Aorta (tissue), 5 donors: Measurements from ENCODE around the gene CCNI. TPM values are rescaled to one million over a fixed set of nuclear protein-coding genes. Genes with fewer than 3 reads are reported as not detected.
"Not testable (repeated sequence)": the region's sequence is repeated elsewhere in the genome, so short reads cannot be mapped to it uniquely, and the experiment has no call there.

Experiments
- ATAC-seq: fragments of 200-7000 bp; cut with Tn5 transposase; one replicate; pipeline ENCODE4 v1.9.1; 2022; ENCODE audit warnings: moderate library complexity; ENCODE audit not compliant: low FRiP score
- DNase-seq, 2 donors: peaks; one replicate each; pipeline ENCODE4 v3.0.0-alpha.2; 2020
- H3K27ac ChIP-seq, 2 donors: one replicate each; pipeline ENCODE4 v1.5.1; 2013; ENCODE audit warnings: low read length in 2 of 2, mild to moderate bottlenecking in 2 of 2, moderate library complexity in 2 of 2, control low read depth in 1 of 2, inconsistent platforms in 1 of 2, low read depth in 1 of 2
- H3K27me3 ChIP-seq, 2 donors: one replicate each; pipeline ENCODE4 v1.6.1; 2013; ENCODE audit warnings: control low read depth in 1 of 2, low read length in 1 of 2, mild to moderate bottlenecking in 1 of 2, moderate library complexity in 1 of 2; ENCODE audit not compliant: insufficient read depth in 2 of 2, control insufficient read depth in 1 of 2
- H3K36me3 ChIP-seq, 2 donors: one replicate each; pipeline ENCODE4 v1.6.1; 2013; ENCODE audit warnings: control low read depth in 1 of 2, low read length in 1 of 2, mild to moderate bottlenecking in 1 of 2; ENCODE audit not compliant: insufficient read depth in 2 of 2, control insufficient read depth in 1 of 2
- H3K4me1 ChIP-seq, 2 donors: one replicate each; pipeline ENCODE4 v1.6.1; 2013; ENCODE audit warnings: low read length in 2 of 2, control low read depth in 1 of 2, mild to moderate bottlenecking in 1 of 2, moderate library complexity in 1 of 2; ENCODE audit not compliant: insufficient read depth in 2 of 2, control insufficient read depth in 1 of 2
- H3K4me3 ChIP-seq, 2 donors: one replicate each; pipeline ENCODE4 v1.5.1; 2013; ENCODE audit warnings: low read length in 2 of 2, control low read depth in 1 of 2, mild to moderate bottlenecking in 1 of 2
- H3K9me3 ChIP-seq: one replicate; pipeline ENCODE4 v1.6.1; 2013; ENCODE audit warnings: mild to moderate bottlenecking, low read length; ENCODE audit not compliant: control insufficient read depth
- WGBS, 2 donors: extraction: QIAGEN DNeasy Blood & Tissue Kit; methylation state at CpG; one replicate each; pipeline ENCODE4 v1.1.7; 2013; 5-methylcytosine and 5-hydroxymethylcytosine counted together
- intact Hi-C, 2 donors: fragments of 100-400 bp; cut with DNase I; formaldehyde crosslinking; loops; one replicate each; pipeline versions ENCODE4 v1.14.2 to v1.15.0; 2022
- polyA plus RNA-seq, 2 donors: library from polyadenylated mRNA; stranded (reverse); fragments of 200-250 nt; gene quantifications; one replicate each; pipeline ENCODE4 v1.2.3, GENCODE V29; 2013
- total RNA-seq, 2 donors: library from RNA; stranded (reverse); fragmentation: NEBNext Ultra II Directional; extraction: Animal tissue kit (Norgen Biotek cat#: 25700); gene quantifications; one replicate each; pipeline ENCODE4 v1.2.1, GENCODE V29; 2021
- donor health status: healthy with polysubstance abuse.
- donor health status: Bipolar disorder and iron deficiency.
- donor health status: DM: no; HTN: no; CAD: no.
- donor health status: DM: no; HTN: no; CAD: no.
- donor health status: DM: yes; HTN: yes; CAD: no.

CCNI gene
- total and polyA plus RNA-seq, 4 donors: 297 to 633 (median 410) TPM

GRCh38 chr4:77040270-77040669, 35.5 kb downstream of the CCNI start:
- Histone ChIP-seq H3K27me3 (no peaks in the 10 kb centered on the region), H3K9me3 (no peaks in the 10 kb centered on the region), H3K27ac (no peak overlapping the region), H3K4me1 (peaks cover 0 to 4% of the 10 kb centered on the region in 2 donors), H3K36me3 (no peaks in the 10 kb centered on the region), H3K4me3 (no peak overlapping the region)
- 39 to 43% methylated on average over 1 of the region's 1 CpG for WGBS, 2 donors
- DNase-seq (no peak), ATAC-seq (no peak)
- intact Hi-C loops: loop anchor here (5.0 to 10.0 kb wide), 4 partner anchors 93 to 535 kb away; partner anchors contain the start of gene SEPTIN11 (in 1 of the 2)

- no peaks in the 10 kb centered on the region for H3K36me3 ChIP-seq
- no peak overlapping the region for H3K4me3 ChIP-seq
- intact Hi-C loops: loop anchor here (5.0 to 10.0 kb wide), 4 partner anchors 92 to 535 kb away; partner anchors contain the start of gene SEPTIN11 (in 1 of the 2)
- H3K27me3 ChIP-seq: no peaks in the 10 kb centered on the region
- H3K9me3 ChIP-seq: no peaks in the 10 kb centered on the region
- H3K4me1 ChIP-seq: peaks cover 0 to 4% of the 10 kb centered on the region in 2 donors
- no peak overlapping the region for H3K27ac ChIP-seq
- ATAC-seq (no peak), DNase-seq (no peak)
- 86 to 93% methylated on average over 2 of the region's 2 CpGs for WGBS, 2 donors
These were observed 36.0 kb downstream of the CCNI start for GRCh38 chr4:77039796-77040195.

GRCh38 chr4:77037736-77038135, 38.1 kb downstream of the CCNI start:
- 86 to 90% methylated on average over 3 of the region's 3 CpGs for WGBS, 2 donors
- H3K27ac ChIP-seq: no peak overlapping the region
- intact Hi-C loops: no loop called here
- no peaks in the 10 kb centered on the region for H3K4me1 ChIP-seq
- ATAC-seq: no peak
- no peak overlapping the region for H3K4me3 ChIP-seq
- H3K27me3 ChIP-seq: no peaks in the 10 kb centered on the region
- no peaks in the 10 kb centered on the region for H3K36me3 ChIP-seq
- no peaks in the 10 kb centered on the region for H3K9me3 ChIP-seq
- no peak for DNase-seq

GRCh38 chr4:77037168-77037567, 38.6 kb downstream of the CCNI start:
- ATAC-seq, H3K36me3 ChIP-seq: not testable (repeated sequence)
- 98 to 99% methylated on average over 5 of the region's 5 CpGs for WGBS, 2 donors

GRCh38 chr4:77036206-77036605, 39.6 kb downstream of the CCNI start:
- DNase-seq (no peak), ATAC-seq (no peak)
- 49 to 65% methylated on average over 2 of the region's 2 CpGs for WGBS, 2 donors
- Histone ChIP-seq H3K4me1 (no peaks in the 10 kb centered on the region), H3K9me3 (no peaks in the 10 kb centered on the region), H3K27me3 (no peaks in the 10 kb centered on the region), H3K36me3 (no peaks in the 10 kb centered on the region), H3K4me3 (no peak overlapping the region), H3K27ac (no peak overlapping the region)
- intact Hi-C loops: no loop called here

More at GRCh38 chr4:77037168-77037567, 38.6 kb downstream of the CCNI start:
- H3K4me1 ChIP-seq, H3K4me3 ChIP-seq, H3K27me3 ChIP-seq, DNase-seq, H3K27ac ChIP-seq, intact Hi-C loops, H3K9me3 ChIP-seq: not testable (repeated sequence)

- H3K4me1 ChIP-seq: no peaks in the 10 kb centered on the region
- no peak overlapping the region for H3K27ac ChIP-seq
- ATAC-seq (no peak), DNase-seq (no peak)
- intact Hi-C loops: no loop called here
- H3K4me3 ChIP-seq: no peak overlapping the region
- H3K36me3 ChIP-seq: no peaks in the 10 kb centered on the region
- H3K9me3 ChIP-seq: no peaks in the 10 kb centered on the region
- no peaks in the 10 kb centered on the region for H3K27me3 ChIP-seq
- WGBS, 2 donors: 95 to 97% methylated on average over 1 of the region's 1 CpG
These were observed 40.6 kb downstream of the CCNI start for GRCh38 chr4:77035153-77035552.

- DNase-seq (no peak), ATAC-seq (no peak)
- intact Hi-C loops: no loop called here
- Histone ChIP-seq H3K4me3 (no peak overlapping the region), H3K27ac (no peak overlapping the region), H3K4me1 (no peaks in the 10 kb centered on the region), H3K36me3 (no peaks in the 10 kb centered on the region), H3K9me3 (no peaks in the 10 kb centered on the region), H3K27me3 (no peaks in the 10 kb centered on the region)
- whole genome bisulfite sequencing, 2 donors: 71 to 78% methylated on average over 5 of the region's 5 CpGs
These were observed 44.2 kb downstream of the CCNI start for GRCh38 chr4:77031544-77031943.

GRCh38 chr4:77029757-77030156, 46.0 kb downstream of the CCNI start:
- H3K4me3 ChIP-seq, H3K27me3 ChIP-seq, H3K27ac ChIP-seq, H3K9me3 ChIP-seq, intact Hi-C loops, DNase-seq, H3K36me3 ChIP-seq, H3K4me1 ChIP-seq, ATAC-seq: not testable (repeated sequence)
- WGBS, 2 donors: 94 to 96% methylated on average over 7 of the region's 7 CpGs

GRCh38 chr4:77028246-77028645, 47.5 kb downstream of the CCNI start:
- H3K9me3 ChIP-seq: no peaks in the 10 kb centered on the region
- H3K4me1 ChIP-seq: no peaks in the 10 kb centered on the region
- intact Hi-C loops: no loop called here
- ATAC-seq: no peak
- peaks cover 0 to 6% of the 10 kb centered on the region in 2 donors for H3K36me3 ChIP-seq
- no peak overlapping the region for H3K4me3 ChIP-seq
- no peak for DNase-seq
- 73 to 74% methylated on average over 2 of the region's 2 CpGs for WGBS, 2 donors
- no peak overlapping the region for H3K27ac ChIP-seq
- no peaks in the 10 kb centered on the region for H3K27me3 ChIP-seq
